Measurements from ENCODE around the gene NOVA2.

NOVA2 gene

DNA sequence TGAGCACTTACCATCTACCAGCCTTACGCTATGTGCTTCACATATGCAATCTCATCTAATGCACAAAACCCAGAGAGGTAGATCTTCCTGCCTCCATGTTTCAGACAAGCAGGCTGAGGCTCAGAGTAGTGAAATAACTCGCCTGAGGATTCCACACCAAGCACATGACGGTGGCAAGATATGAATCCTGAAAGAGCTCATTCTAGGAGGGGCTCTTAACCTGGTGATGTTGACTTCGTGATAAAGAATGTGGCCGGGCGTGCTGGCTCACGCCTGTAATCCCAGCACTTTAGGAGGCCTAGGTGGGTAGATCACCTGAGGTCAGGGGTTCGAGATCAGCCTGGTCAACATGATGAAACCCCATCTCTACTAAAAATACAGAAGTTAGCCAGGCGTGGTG lies 5.0 kb downstream of the NOVA2 start:
- no peak overlapping the region for H3K27ac ChIP-seq (ENCODE audit: low read depth, low read length, poor library complexity, severe bottlenecking)
- TF ChIP-seq CTCF (IDR thresholded peaks at IDR 0.05; ENCODE audit: low read length) (no peak), EZH2 (IDR thresholded peaks at IDR 0.05; ENCODE audit: borderline replicate concordance, low read length) (no peak)
- no peaks in the 10 kb centered on the region for H3F3A ChIP-seq (ENCODE audit: insufficient read depth, low read length)
- H3K9ac ChIP-seq (ENCODE audit: low read length) = no peak overlapping the region
- no peak overlapping the region for H3K4me2 ChIP-seq (ENCODE audit: low read length)
- H3K9me2 ChIP-seq (ENCODE audit: low read depth, low read length) = no peaks in the 10 kb centered on the region
- no peaks in the 10 kb centered on the region for H3K9me3 ChIP-seq (ENCODE audit: low read length)
- no peaks in the 10 kb centered on the region for H3K36me3 ChIP-seq (ENCODE audit: insufficient read depth, low read length)
- no peaks in the 10 kb centered on the region for H3K79me2 ChIP-seq (ENCODE audit: insufficient read depth, low read length)
- no peak overlapping the region for H2AFZ ChIP-seq (ENCODE audit: low read length)
- no peak overlapping the region for H3K4me3 ChIP-seq (ENCODE audit: low read depth, low read length, poor library complexity, severe bottlenecking)
- H4K20me1 ChIP-seq (ENCODE audit: insufficient read depth, low read length) = no peaks in the 10 kb centered on the region
- no peaks in the 10 kb centered on the region for H3K4me1 ChIP-seq (ENCODE audit: insufficient read depth, low read length, severe bottlenecking)
- H3K27me3 ChIP-seq (ENCODE audit: insufficient read depth, low read length) = peaks cover 5% of the 10 kb centered on the region; the same call in 1 of the 2 replicates

DNA sequence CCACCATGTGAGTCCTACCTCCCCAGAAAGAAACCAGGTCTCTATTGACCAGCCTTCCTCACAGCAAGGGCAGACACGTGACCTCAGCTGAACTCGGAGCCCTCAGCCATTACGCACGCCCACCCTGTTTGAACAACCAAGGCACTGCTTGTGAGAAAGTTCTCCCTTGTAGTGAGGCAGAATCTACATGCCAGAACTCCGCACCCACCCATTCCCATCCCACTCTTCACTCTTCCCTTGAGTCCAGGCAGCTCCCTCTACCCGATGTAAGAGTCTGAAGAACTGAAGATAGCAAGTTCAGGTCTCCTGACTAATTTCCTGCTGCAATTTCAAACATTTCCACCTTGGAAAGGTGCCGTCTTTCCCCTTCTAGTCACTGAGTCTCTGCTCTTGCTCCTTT lies 6.4 kb downstream of the NOVA2 start:
- no peaks in the 10 kb centered on the region for H3F3A ChIP-seq (ENCODE audit: insufficient read depth, low read length)
- H3K27ac ChIP-seq (ENCODE audit: low read depth, low read length, poor library complexity, severe bottlenecking) = no peak overlapping the region
- no peaks in the 10 kb centered on the region for H3K9me2 ChIP-seq (ENCODE audit: low read depth, low read length)
- no peaks in the 10 kb centered on the region for H3K4me1 ChIP-seq (ENCODE audit: insufficient read depth, low read length, severe bottlenecking)
- no peaks in the 10 kb centered on the region for H3K9me3 ChIP-seq (ENCODE audit: low read length)
- no peak for TF ChIP-seq EZH2 (IDR thresholded peaks at IDR 0.05; ENCODE audit: borderline replicate concordance, low read length)
- no peak for TF ChIP-seq CTCF (IDR thresholded peaks at IDR 0.05; ENCODE audit: low read length)
- no peak overlapping the region for H3K4me2 ChIP-seq (ENCODE audit: low read length)
- no peaks in the 10 kb centered on the region for H3K36me3 ChIP-seq (ENCODE audit: insufficient read depth, low read length)
- no peak overlapping the region for H3K4me3 ChIP-seq (ENCODE audit: low read depth, low read length, poor library complexity, severe bottlenecking)
- H3K9ac ChIP-seq (ENCODE audit: low read length) = no peak overlapping the region
- H3K79me2 ChIP-seq (ENCODE audit: insufficient read depth, low read length) = no peaks in the 10 kb centered on the region
- peaks cover 5% of the 10 kb centered on the region; the same call in 1 of the 2 replicates for H3K27me3 ChIP-seq (ENCODE audit: insufficient read depth, low read length)
- H4K20me1 ChIP-seq (ENCODE audit: insufficient read depth, low read length) = no peaks in the 10 kb centered on the region
- no peak overlapping the region for H2AFZ ChIP-seq (ENCODE audit: low read length)

DNA sequence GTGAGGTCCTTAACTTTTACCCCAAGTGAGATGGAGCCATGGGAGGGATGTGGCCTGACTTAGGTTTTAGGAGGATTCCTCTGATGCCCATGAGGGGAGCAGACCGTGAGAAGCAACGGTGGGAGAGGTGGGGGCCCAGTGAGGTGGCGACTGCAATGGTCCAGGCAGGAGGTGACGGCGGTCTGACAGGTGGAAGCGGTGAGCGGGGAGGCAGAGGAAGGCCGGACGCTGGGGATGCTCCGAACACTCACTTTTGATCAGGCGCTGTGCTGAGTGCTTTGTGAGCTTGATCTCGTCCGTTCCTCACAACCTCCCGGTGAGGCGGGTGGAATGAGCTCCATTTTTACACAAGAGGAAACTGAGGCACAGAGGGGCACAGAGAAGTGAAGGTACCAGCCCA lies 11.6 kb downstream of the NOVA2 start:
- no peak overlapping the region for H3K9ac ChIP-seq (ENCODE audit: low read length)
- no peak overlapping the region for H3K4me2 ChIP-seq (ENCODE audit: low read length)
- no peak overlapping the region for H3K4me3 ChIP-seq (ENCODE audit: low read depth, low read length, poor library complexity, severe bottlenecking)
- H4K20me1 ChIP-seq (ENCODE audit: insufficient read depth, low read length) = no peaks in the 10 kb centered on the region
- H3K27ac ChIP-seq (ENCODE audit: low read depth, low read length, poor library complexity, severe bottlenecking) = no peak overlapping the region
- H3K36me3 ChIP-seq (ENCODE audit: insufficient read depth, low read length) = no peaks in the 10 kb centered on the region
- H2AFZ ChIP-seq (ENCODE audit: low read length) = no peak overlapping the region
- H3F3A ChIP-seq (ENCODE audit: insufficient read depth, low read length) = no peaks in the 10 kb centered on the region
- no peaks in the 10 kb centered on the region for H3K79me2 ChIP-seq (ENCODE audit: insufficient read depth, low read length)
- no peaks in the 10 kb centered on the region for H3K9me3 ChIP-seq (ENCODE audit: low read length)
- TF ChIP-seq CTCF (IDR thresholded peaks at IDR 0.05; ENCODE audit: low read length) = no peak
- TF ChIP-seq EZH2 (IDR thresholded peaks at IDR 0.05; ENCODE audit: borderline replicate concordance, low read length) = no peak
- no peaks in the 10 kb centered on the region for H3K4me1 ChIP-seq (ENCODE audit: insufficient read depth, low read length, severe bottlenecking)
- no peaks in the 10 kb centered on the region; the same call in 1 of the 2 replicates for H3K27me3 ChIP-seq (ENCODE audit: insufficient read depth, low read length)
- H3K9me2 ChIP-seq (ENCODE audit: low read depth, low read length) = no peaks in the 10 kb centered on the region

All from OCI-LY1 (cell line).